Measurements from ENCODE around the gene SERINC3. TPM values are rescaled to one million over a fixed set of nuclear protein-coding genes. Genes with fewer than 3 reads are reported as not detected.
A peak's percentile ranks its signal among the peaks of the same experiment; 100 is the strongest.

SERINC3 gene
- total and polyA plus RNA-seq, 12 donors: 38.9 to 116 (median 97.4) TPM

DNA sequence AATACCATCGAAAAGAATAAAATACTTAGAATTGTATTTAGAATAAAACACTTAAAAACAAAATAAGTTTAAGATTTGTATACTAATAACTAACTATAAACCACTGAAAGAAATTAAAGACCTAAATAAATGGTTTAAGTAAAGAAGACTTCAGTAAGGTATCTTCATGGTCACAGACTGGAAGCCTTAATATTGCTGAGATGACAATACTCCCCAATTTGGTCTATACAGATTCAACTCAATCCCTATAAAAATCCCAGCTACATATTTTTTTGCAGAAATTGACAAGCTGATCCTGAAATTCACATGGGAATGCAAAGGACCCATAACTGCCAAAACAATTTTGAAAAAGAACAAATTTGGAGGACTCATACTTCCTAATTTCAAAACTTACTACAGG lies 18.9 kb downstream of the SERINC3 start:
- H3K9me3 ChIP-seq: no peaks in the 10 kb centered on the region
- no peaks in the 10 kb centered on the region for H3K27me3 ChIP-seq
- TF ChIP-seq, protein P1, sequence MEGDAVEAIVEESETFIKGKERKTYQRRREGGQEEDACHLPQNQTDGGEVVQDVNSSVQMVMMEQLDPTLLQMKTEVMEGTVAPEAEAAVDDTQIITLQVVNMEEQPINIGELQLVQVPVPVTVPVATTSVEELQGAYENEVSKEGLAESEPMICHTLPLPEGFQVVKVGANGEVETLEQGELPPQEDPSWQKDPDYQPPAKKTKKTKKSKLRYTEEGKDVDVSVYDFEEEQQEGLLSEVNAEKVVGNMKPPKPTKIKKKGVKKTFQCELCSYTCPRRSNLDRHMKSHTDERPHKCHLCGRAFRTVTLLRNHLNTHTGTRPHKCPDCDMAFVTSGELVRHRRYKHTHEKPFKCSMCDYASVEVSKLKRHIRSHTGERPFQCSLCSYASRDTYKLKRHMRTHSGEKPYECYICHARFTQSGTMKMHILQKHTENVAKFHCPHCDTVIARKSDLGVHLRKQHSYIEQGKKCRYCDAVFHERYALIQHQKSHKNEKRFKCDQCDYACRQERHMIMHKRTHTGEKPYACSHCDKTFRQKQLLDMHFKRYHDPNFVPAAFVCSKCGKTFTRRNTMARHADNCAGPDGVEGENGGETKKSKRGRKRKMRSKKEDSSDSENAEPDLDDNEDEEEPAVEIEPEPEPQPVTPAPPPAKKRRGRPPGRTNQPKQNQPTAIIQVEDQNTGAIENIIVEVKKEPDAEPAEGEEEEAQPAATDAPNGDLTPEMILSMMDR (IDR thresholded peaks at IDR 0.05): no peak
- intact Hi-C loops (cut with DNase I): no loop called here
- DNase-seq (no peak), ATAC-seq (no peak)
- peaks cover 0 to 100% (median 85%) of the 10 kb centered on the region in 9 donors for H3K36me3 ChIP-seq
- H3K27ac ChIP-seq: no peak overlapping the region
- peaks cover 2 to 22% (median 13%) of the 10 kb centered on the region in 9 donors for H3K4me1 ChIP-seq
- 100% methylated on average over 1 of the region's 1 CpG for WGBS, 2 donors
- no peak overlapping the region for H3K4me3 ChIP-seq

DNA sequence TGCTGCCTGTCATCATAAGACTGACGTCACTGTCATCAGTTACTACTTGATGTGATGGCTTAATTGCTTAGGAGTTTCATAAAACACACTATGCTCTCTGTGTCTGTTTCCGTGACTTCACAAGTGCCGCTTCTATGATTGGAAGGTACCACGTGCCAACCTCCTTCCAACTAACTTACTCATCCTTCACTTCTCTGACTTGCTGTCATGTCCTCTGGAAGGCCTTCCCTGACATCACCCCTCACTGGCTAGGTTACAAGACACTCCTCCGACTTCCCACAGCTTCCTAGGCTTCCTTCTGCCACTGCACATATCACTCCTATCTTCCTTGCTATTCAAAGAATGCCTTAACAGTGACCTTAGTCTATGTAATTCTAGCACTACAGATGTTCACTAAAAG lies 20.4 kb downstream of the SERINC3 start:
- intact Hi-C loops (cut with DNase I): no loop called here
- peak overlapping the region in 4 of 10 donors; percentile 8 to 62 (median 20) for H3K27ac ChIP-seq

GRCh38 chr20:44500221-44500620 lies 21.6 kb downstream of the SERINC3 start:
- TF ChIP-seq, protein P1 (IDR thresholded peaks at IDR 0.05): no peak
- ATAC-seq (peak in 5 of 8 donors; percentile 37 to 52 (median 44)), DNase-seq (no peak)
- Histone ChIP-seq H3K27me3 (no peaks in the 10 kb centered on the region), H3K9me3 (no peaks in the 10 kb centered on the region), H3K4me3 (no peak overlapping the region), H3K4me1 (peaks cover 2 to 30% (median 16%) of the 10 kb centered on the region in 9 donors), H3K27ac (peak overlapping the region in 2 of 10 donors; percentile 9 to 17), H3K36me3 (peaks cover 0 to 100% (median 86%) of the 10 kb centered on the region in 9 donors)
- WGBS, 2 donors: 72 to 77% methylated on average over 3 of the region's 3 CpGs
- intact Hi-C loops (cut with DNase I): no loop called here

More for the DNA sequence above, 20.4 kb downstream of the SERINC3 start:
- H3K4me1 ChIP-seq: peaks cover 2 to 30% (median 16%) of the 10 kb centered on the region in 9 donors
- 57 to 65% methylated on average over 5 of the region's 5 CpGs for WGBS, 2 donors
- peak in 1 of 2 donors; percentile 20 for DNase-seq
- H3K27me3 ChIP-seq: no peaks in the 10 kb centered on the region
- ATAC-seq: peak in 5 of 8 donors; percentile 41 to 93 (median 74)
- TF ChIP-seq, protein P1 (IDR thresholded peaks at IDR 0.05): no peak
- peaks cover 0 to 100% (median 84%) of the 10 kb centered on the region in 9 donors for H3K36me3 ChIP-seq
- no peak overlapping the region for H3K4me3 ChIP-seq
- H3K9me3 ChIP-seq: no peaks in the 10 kb centered on the region

DNA sequence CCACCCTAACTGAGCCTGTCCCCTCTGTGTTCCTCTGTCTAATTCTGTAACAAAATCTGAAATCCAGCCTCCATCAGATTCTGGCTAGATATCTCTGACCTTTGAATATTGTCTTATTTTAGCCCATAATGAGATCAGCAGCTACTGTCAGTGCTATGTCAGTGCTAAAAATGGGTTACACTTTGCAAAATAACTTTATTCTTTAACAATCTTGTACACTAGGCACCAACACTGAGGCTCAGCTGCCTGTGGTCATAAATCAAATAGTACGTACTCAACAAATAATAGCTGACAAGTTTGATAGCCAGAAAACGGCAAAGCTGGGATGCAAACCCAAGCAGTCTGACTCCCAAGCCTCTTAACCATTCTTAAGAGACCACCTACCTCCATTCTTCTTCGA lies 24.1 kb downstream of the SERINC3 start:
- TF ChIP-seq, protein P1 (IDR thresholded peaks at IDR 0.05): no peak
- Histone ChIP-seq H3K36me3 (peaks cover 0 to 100% (median 76%) of the 10 kb centered on the region in 9 donors), H3K4me3 (no peak overlapping the region), H3K27ac (peak overlapping the region in 1 of 10 donors; percentile 38), H3K4me1 (peaks cover 2 to 35% (median 16%) of the 10 kb centered on the region in 9 donors), H3K27me3 (no peaks in the 10 kb centered on the region), H3K9me3 (no peaks in the 10 kb centered on the region)
- WGBS, 2 donors: 83 to 90% methylated on average over 3 of the region's 3 CpGs
- peak in 1 of 8 donors; percentile 17 for ATAC-seq
- no peak for DNase-seq
- intact Hi-C loops (cut with DNase I): no loop called here

Measured in heart right ventricle (tissue), 16 donors.